ENCODE measurements around the gene DESI1. TPM values are rescaled to one million over a fixed set of nuclear protein-coding genes. Genes with fewer than 3 reads are reported as not detected.

Gene DESI1
- total and polyA plus RNA-seq, 2 of the 13 experiments (the other 11 are each of a cell fraction or from before 2014, with no cell fraction given) = 21.6 to 29.2 TPM

DNA sequence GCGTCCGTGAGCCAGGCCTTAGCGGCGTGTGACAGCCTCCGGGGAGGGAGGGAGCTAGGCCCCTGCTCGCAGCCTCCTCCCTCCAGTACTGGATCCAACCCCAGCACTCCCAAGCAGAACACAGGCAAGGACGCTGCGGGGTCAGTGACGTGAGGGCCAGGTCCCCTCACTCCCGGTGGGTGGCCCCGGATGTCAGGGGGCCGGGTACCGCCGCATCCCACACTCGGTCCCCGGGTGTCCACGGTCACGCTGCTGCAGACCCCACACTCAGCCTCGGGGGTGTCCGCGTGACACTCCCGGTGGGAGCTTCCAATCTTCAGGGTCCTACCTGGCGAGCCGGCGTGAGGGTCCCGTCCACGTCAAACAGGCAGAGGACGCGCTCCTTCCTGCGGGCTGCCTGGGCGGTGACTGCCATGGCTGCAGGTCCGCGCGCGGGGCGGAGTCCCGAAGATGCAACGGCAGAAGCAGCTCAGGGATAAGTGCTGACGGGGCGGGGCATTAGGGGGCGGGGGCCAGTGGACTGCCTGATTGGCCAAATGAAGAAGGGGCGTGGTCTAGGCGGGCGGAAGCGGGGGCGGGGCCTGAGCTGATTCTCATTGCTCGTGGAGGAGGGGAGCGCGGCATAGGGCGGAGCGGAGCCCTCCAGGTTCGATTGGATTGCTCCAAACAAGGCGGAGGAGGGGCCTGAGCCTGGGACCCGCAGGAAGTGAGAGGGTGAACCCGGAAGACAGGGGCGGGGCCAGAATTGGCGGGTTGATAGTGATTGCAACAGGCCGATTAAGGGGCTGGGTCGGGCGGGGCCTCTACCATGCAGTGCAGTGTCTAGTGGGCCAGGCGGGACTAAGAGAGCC, 31.2 kb downstream of the DESI1 start, which contains the start of gene PMM1 (continued):
- TF ChIP-seq PAWR (CRISPR knock-in tag; IDR thresholded peaks at IDR 0.05; ENCODE audit: borderline replicate concordance) = no peak
- peak; percentile 69 for TF ChIP-seq GABPA (IDR thresholded peaks at IDR 0.05; ENCODE audit: low read depth, low read length)
- TF ChIP-seq GABPA (CRISPR knock-in tag; IDR thresholded peaks at IDR 0.05; ENCODE audit: low read depth) = peak; percentile 90
- no peak for TF ChIP-seq ZZZ3 (CRISPR knock-in tag; IDR thresholded peaks at IDR 0.05; ENCODE audit: borderline replicate concordance)
- TF ChIP-seq GATA4 (IDR thresholded peaks at IDR 0.05; ENCODE audit: borderline replicate concordance, low read depth) = peak; percentile 61; the same call in 1 of the 2 replicates
- TF ChIP-seq, protein P1, sequence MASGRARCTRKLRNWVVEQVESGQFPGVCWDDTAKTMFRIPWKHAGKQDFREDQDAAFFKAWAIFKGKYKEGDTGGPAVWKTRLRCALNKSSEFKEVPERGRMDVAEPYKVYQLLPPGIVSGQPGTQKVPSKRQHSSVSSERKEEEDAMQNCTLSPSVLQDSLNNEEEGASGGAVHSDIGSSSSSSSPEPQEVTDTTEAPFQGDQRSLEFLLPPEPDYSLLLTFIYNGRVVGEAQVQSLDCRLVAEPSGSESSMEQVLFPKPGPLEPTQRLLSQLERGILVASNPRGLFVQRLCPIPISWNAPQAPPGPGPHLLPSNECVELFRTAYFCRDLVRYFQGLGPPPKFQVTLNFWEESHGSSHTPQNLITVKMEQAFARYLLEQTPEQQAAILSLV (CRISPR knock-in tag; IDR thresholded peaks at IDR 0.05; ENCODE audit: borderline replicate concordance) = no peak; the same call in 1 of the 2 replicates
- TF ChIP-seq, protein P2, sequence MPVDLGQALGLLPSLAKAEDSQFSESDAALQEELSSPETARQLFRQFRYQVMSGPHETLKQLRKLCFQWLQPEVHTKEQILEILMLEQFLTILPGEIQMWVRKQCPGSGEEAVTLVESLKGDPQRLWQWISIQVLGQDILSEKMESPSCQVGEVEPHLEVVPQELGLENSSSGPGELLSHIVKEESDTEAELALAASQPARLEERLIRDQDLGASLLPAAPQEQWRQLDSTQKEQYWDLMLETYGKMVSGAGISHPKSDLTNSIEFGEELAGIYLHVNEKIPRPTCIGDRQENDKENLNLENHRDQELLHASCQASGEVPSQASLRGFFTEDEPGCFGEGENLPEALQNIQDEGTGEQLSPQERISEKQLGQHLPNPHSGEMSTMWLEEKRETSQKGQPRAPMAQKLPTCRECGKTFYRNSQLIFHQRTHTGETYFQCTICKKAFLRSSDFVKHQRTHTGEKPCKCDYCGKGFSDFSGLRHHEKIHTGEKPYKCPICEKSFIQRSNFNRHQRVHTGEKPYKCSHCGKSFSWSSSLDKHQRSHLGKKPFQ (CRISPR knock-in tag; IDR thresholded peaks at IDR 0.05; ENCODE audit: insufficient replicate concordance) = no peak
- no peak for TF ChIP-seq IKZF4 (CRISPR knock-in tag; IDR thresholded peaks at IDR 0.05; ENCODE audit: borderline replicate concordance, low read depth, not compliant biosample characterization)
- TF ChIP-seq TBX2 (CRISPR knock-in tag; IDR thresholded peaks at IDR 0.05; ENCODE audit: borderline replicate concordance) = peak; percentile 57; the same call in 1 of the 2 replicates
- TF ChIP-seq KMT2A (CRISPR knock-in tag; IDR thresholded peaks at IDR 0.05) = no peak
- TF ChIP-seq ZNF496 (CRISPR knock-in tag; IDR thresholded peaks at IDR 0.05; ENCODE audit: insufficient replicate concordance) = no peak
- TF ChIP-seq, protein P3, sequence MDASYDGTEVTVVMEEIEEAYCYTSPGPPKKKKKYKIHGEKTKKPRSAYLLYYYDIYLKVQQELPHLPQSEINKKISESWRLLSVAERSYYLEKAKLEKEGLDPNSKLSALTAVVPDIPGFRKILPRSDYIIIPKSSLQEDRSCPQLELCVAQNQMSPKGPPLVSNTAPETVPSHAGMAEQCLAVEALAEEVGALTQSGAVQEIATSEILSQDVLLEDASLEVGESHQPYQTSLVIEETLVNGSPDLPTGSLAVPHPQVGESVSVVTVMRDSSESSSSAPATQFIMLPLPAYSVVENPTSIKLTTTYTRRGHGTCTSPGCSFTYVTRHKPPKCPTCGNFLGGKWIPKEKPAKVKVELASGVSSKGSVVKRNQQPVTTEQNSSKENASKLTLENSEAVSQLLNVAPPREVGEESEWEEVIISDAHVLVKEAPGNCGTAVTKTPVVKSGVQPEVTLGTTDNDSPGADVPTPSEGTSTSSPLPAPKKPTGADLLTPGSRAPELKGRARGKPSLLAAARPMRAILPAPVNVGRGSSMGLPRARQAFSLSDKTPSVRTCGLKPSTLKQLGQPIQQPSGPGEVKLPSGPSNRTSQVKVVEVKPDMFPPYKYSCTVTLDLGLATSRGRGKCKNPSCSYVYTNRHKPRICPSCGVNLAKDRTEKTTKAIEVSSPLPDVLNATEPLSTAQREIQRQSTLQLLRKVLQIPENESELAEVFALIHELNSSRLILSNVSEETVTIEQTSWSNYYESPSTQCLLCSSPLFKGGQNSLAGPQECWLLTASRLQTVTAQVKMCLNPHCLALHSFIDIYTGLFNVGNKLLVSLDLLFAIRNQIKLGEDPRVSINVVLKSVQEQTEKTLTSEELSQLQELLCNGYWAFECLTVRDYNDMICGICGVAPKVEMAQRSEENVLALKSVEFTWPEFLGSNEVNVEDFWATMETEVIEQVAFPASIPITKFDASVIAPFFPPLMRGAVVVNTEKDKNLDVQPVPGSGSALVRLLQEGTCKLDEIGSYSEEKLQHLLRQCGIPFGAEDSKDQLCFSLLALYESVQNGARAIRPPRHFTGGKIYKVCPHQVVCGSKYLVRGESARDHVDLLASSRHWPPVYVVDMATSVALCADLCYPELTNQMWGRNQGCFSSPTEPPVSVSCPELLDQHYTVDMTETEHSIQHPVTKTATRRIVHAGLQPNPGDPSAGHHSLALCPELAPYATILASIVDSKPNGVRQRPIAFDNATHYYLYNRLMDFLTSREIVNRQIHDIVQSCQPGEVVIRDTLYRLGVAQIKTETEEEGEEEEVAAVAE (CRISPR knock-in tag; IDR thresholded peaks at IDR 0.05; ENCODE audit: borderline replicate concordance) = no peak
- no peak for TF ChIP-seq PCBP2 (optimal IDR thresholded peaks at IDR 0.05; ENCODE audit: low read depth, low read length, poor library complexity, severe bottlenecking)
- 0 out of 2 replicates have a peak, but pooled peaks have one; percentile 63 for TF ChIP-seq ZSCAN29 (CRISPR knock-in tag; conservative IDR thresholded peaks at IDR 0.05)
- no peak for TF ChIP-seq ZNF484 (CRISPR knock-in tag; IDR thresholded peaks at IDR 0.05; ENCODE audit: borderline replicate concordance, low read depth)
- TF ChIP-seq NR2C2 (CRISPR knock-in tag; IDR thresholded peaks at IDR 0.05; ENCODE audit: borderline replicate concordance) = peak; percentile 74
- no peak for TF ChIP-seq CHD4 (IDR thresholded peaks at IDR 0.05; ENCODE audit: borderline replicate concordance, low read length)
- no peak for TF ChIP-seq ZFP1 (CRISPR knock-in tag; IDR thresholded peaks at IDR 0.05)
- TF ChIP-seq SP140L (CRISPR knock-in tag; IDR thresholded peaks at IDR 0.05; ENCODE audit: borderline replicate concordance) = no peak
- TF ChIP-seq, protein P4, sequence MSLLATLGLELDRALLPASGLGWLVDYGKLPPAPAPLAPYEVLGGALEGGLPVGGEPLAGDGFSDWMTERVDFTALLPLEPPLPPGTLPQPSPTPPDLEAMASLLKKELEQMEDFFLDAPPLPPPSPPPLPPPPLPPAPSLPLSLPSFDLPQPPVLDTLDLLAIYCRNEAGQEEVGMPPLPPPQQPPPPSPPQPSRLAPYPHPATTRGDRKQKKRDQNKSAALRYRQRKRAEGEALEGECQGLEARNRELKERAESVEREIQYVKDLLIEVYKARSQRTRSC (CRISPR knock-in tag; IDR thresholded peaks at IDR 0.05; ENCODE audit: low read depth) = no peak

Measured in HepG2 (cell line).